ENCODE measurements around the gene ANKFN1. TPM values are rescaled to one million over a fixed set of nuclear protein-coding genes. Genes with fewer than 3 reads are reported as not detected.

ANKFN1 gene
- total RNA-seq, 4 donors from 2014 or later: 0.67 to 0.94 TPM; not detected in 2

GRCh38 chr17:56347639-56348038 is 194.4 kb downstream of the ANKFN1 start:
- TF ChIP-seq CTCF (IDR thresholded peaks at IDR 0.05): no peak
- TF ChIP-seq POLR2A (IDR thresholded peaks at IDR 0.05): no peak
- intact Hi-C loops (cut with DNase I): no loop called here
- Histone ChIP-seq H3K27ac (no peak overlapping the region), H3K36me3 (no peaks in the 10 kb centered on the region), H3K4me3 (replicated peaks in 1 of 3) (no peak overlapping the region), H3K27me3 (no peaks in the 10 kb centered on the region), H3K4me1 (no peaks in the 10 kb centered on the region), H3K9me3 (no peaks in the 10 kb centered on the region)
- no peak for DNase-seq
- WGBS, 2 donors: 67 to 75% methylated on average over 1 of the region's 1 CpG

- H3K27me3 ChIP-seq: no peaks in the 10 kb centered on the region
- no peaks in the 10 kb centered on the region for H3K36me3 ChIP-seq
- no peak for DNase-seq
- no peak overlapping the region for H3K27ac ChIP-seq
- intact Hi-C loops (cut with DNase I): no loop called here
- no peaks in the 10 kb centered on the region for H3K4me1 ChIP-seq
- 87 to 90% methylated on average over 8 of the region's 8 CpGs for WGBS, 2 donors
- TF ChIP-seq CTCF (IDR thresholded peaks at IDR 0.05): no peak
- TF ChIP-seq POLR2A (IDR thresholded peaks at IDR 0.05): no peak
- H3K9me3 ChIP-seq: no peaks in the 10 kb centered on the region
- no peak overlapping the region for H3K4me3 ChIP-seq (replicated peaks in 1 of 3)
These were observed 197.3 kb downstream of the ANKFN1 start for GRCh38 chr17:56350592-56350991.

GRCh38 chr17:56351675-56352074 is 198.4 kb downstream of the ANKFN1 start:
- 73 to 80% methylated on average over 5 of the region's 5 CpGs for WGBS, 2 donors
- intact Hi-C loops (cut with DNase I): no loop called here

GRCh38 chr17:56358651-56359050 is 205.4 kb downstream of the ANKFN1 start:
- Histone ChIP-seq H3K4me1 (no peaks in the 10 kb centered on the region), H3K36me3 (no peaks in the 10 kb centered on the region), H3K27me3 (no peaks in the 10 kb centered on the region), H3K9me3 (no peaks in the 10 kb centered on the region), H3K27ac (no peak overlapping the region), H3K4me3 (replicated peaks in 1 of 3) (no peak overlapping the region)
- 79 to 93% methylated on average over 3 of the region's 3 CpGs for WGBS, 2 donors
- intact Hi-C loops (cut with DNase I): no loop called here
- TF ChIP-seq CTCF (IDR thresholded peaks at IDR 0.05) (no peak), POLR2A (IDR thresholded peaks at IDR 0.05) (no peak)
- no peak for DNase-seq

More at GRCh38 chr17:56351675-56352074, 198.4 kb downstream of the ANKFN1 start:
- Histone ChIP-seq H3K27me3 (no peaks in the 10 kb centered on the region), H3K36me3 (no peaks in the 10 kb centered on the region), H3K4me1 (no peaks in the 10 kb centered on the region), H3K4me3 (replicated peaks in 1 of 3) (no peak overlapping the region), H3K9me3 (no peaks in the 10 kb centered on the region), H3K27ac (no peak overlapping the region)
- no peak for DNase-seq
- no peak for TF ChIP-seq POLR2A (IDR thresholded peaks at IDR 0.05)
- no peak for TF ChIP-seq CTCF (IDR thresholded peaks at IDR 0.05)

GRCh38 chr17:56359518-56359917 is 206.2 kb downstream of the ANKFN1 start:
- 57 to 76% methylated on average over 2 of the region's 2 CpGs for WGBS, 2 donors
- H3K9me3 ChIP-seq: no peaks in the 10 kb centered on the region
- H3K36me3 ChIP-seq: no peaks in the 10 kb centered on the region
- no peak overlapping the region for H3K4me3 ChIP-seq (replicated peaks in 1 of 3)
- no peak overlapping the region for H3K27ac ChIP-seq
- DNase-seq: no peak
- TF ChIP-seq POLR2A (IDR thresholded peaks at IDR 0.05) (no peak), CTCF (IDR thresholded peaks at IDR 0.05) (no peak)
- H3K27me3 ChIP-seq: no peaks in the 10 kb centered on the region
- no peaks in the 10 kb centered on the region for H3K4me1 ChIP-seq
- intact Hi-C loops (cut with DNase I): no loop called here
